Liver (tissue), 3 donors: ENCODE data around the gene UBE2D3.
A peak's percentile ranks its signal among the peaks of the same experiment; 100 is the strongest.

Experiments
- CTCF ChIP-seq: fragments of 150-350 bp; IDR thresholded peaks from 2 replicates; pipeline ENCODE4 v1.5.1; 2017; ENCODE audit warnings: improper control_type of control experiment, low read depth, low read length; ENCODE audit not compliant: missing input control
- MAX ChIP-seq: IDR thresholded peaks from 2 replicates; pipeline ENCODE4 v1.6.1; 2016; ENCODE audit warnings: antibody characterized with exemption
- RAD21 ChIP-seq, 2 donors: IDR thresholded peaks; 2 replicates each; pipeline ENCODE4 v1.6.1; 2016; ENCODE audit warnings: antibody characterized with exemption in 2 of 2, mild to moderate bottlenecking in 2 of 2
- REST ChIP-seq: IDR thresholded peaks from 2 replicates; pipeline ENCODE4 v1.6.1; 2016; ENCODE audit warnings: antibody characterized with exemption, mild to moderate bottlenecking
- SP1 ChIP-seq: IDR thresholded peaks from 2 replicates; pipeline ENCODE4 v1.6.1; 2018; ENCODE audit warnings: antibody characterized with exemption, mild to moderate bottlenecking
- YY1 ChIP-seq: IDR thresholded peaks from 2 replicates; pipeline ENCODE4 v1.6.1; 2016; ENCODE audit warnings: antibody characterized with exemption, mild to moderate bottlenecking
- ZBTB33 ChIP-seq: IDR thresholded peaks from 2 replicates; pipeline ENCODE4 v1.6.1; 2016; ENCODE audit warnings: antibody characterized with exemption
- donor health status: healthy.
- donor health status: healthy.

- peak in 1 of 2 donors; percentile 28 for TF ChIP-seq RAD21 (IDR thresholded peaks at IDR 0.05)
- TF ChIP-seq CTCF = no peak
- TF ChIP-seq REST = peak; percentile 72
- peak; percentile 72 for TF ChIP-seq ZBTB33
- TF ChIP-seq SP1 = no peak
- TF ChIP-seq MAX = peak; percentile 51
- TF ChIP-seq YY1 = peak; percentile 85
Measured at GRCh38 chr4:102826890-102827673, at the start of gene UBE2D3.
